GM20431 (cell line): Measurements from ENCODE around the gene ADIPOR2.

Source experiments
- in situ Hi-C: fragments of 300-500 bp; cut with MseI, MboI; formaldehyde crosslinking; loops from one replicate; pipeline ENCODE4 v1.15.0; 2020; ENCODE audit warnings: low sequenced_read_pairs; ENCODE audit not compliant: unreplicated experiment

ADIPOR2 gene

DNA sequence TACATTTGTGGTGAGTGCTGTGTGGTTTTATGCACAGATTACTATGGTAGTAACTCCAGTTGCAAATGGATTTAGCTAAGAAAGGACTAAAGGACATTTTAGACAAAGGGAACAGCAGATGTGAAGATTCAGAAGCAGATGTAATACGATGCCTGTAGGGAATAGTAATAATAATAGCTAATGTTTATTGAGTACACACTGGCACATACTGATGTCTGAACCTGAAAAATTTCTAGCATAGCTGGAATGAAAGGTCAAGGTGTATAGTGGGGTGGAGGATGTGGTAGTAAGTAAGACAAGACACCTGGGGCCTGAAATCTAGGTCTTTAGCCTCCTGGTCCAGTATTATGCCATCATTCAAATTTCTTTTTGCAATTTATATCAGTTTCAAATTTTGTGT lies 75.2 kb downstream of the ADIPOR2 start:
- in situ Hi-C loops, result no loop called here

DNA sequence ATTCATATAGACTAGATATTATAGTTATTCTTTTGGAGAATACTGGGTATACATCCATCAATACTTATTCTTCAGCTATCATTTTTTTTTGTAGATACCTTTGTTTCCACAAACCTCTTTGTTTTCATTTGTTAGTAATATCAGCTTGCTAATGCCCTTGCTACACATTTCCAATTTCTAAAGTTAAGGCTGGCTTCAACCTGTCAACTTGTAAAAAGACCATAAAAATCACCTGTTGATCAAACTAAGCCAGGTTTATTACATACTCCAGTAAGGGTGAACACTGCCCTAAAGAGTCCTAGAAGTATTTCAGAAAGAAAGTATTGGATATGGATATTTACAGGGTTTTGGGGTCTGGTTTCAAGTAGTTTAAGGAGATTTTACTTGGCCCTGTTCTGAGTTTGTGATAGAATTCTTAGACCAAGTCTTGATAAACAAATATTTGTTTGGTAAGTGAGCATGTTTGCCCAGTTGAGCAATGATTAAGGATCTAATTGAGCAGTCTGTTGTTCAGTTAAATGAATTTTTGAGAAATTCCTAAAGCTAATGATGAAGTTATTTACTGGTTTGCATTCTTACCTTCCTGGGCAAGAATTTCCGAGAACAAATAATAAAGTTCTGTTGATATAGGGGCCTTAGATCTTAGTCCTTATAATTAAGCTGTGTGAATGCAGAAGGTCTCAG lies 76.7 kb downstream of the ADIPOR2 start:
- in situ Hi-C loops, result no loop called here

DNA sequence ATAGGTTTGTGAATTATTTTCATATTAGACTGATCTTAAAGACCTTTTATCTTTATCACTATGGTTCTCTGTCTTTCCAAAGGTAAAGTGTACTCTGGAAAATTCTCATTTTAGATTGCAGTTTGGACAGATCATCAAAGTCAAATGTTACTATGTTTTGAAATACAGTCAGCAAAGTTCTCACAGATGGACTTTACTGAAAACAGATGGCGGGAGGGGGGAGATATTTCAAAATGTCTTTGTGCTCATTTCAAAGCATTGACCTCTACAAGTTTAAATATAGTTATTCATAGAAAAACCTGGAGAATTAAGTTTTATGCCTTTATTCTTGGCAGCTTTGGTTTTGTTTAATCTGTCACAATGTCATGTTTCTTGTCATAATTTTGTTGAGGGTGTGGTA lies 77.7 kb downstream of the ADIPOR2 start:
- in situ Hi-C loops, result no loop called here

DNA sequence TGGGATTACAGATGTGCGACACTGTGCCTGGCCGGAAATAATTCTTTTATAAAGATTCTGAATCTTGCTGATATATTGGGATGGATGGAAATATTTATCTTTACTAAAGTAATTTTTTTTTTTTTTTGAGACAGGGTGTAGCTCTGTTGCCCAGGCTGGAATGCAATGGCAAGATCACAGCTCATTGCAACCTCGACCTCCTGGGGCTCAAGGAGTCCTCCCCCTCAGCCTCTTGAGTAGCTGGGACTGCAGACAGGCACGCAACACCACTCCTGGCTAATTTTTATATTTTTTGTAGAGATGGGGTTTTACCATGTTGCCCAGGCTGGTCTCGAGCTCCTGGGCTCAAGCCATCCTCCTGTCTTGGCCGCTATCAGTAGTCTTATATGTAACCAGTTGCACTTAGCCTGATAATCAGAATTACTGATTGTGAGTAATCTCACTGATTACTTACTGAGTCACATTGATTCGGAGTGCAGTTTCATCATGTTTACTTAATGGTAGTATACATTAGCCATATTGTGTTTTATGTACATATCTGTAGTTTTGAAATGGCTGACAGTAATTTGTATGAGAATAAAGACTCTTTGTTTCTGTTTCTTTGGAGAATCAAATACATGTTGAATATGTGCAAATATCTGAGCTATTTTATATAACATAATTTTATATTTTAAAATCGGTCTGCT lies 79.1 kb downstream of the ADIPOR2 start:
- in situ Hi-C loops, result no loop called here

DNA sequence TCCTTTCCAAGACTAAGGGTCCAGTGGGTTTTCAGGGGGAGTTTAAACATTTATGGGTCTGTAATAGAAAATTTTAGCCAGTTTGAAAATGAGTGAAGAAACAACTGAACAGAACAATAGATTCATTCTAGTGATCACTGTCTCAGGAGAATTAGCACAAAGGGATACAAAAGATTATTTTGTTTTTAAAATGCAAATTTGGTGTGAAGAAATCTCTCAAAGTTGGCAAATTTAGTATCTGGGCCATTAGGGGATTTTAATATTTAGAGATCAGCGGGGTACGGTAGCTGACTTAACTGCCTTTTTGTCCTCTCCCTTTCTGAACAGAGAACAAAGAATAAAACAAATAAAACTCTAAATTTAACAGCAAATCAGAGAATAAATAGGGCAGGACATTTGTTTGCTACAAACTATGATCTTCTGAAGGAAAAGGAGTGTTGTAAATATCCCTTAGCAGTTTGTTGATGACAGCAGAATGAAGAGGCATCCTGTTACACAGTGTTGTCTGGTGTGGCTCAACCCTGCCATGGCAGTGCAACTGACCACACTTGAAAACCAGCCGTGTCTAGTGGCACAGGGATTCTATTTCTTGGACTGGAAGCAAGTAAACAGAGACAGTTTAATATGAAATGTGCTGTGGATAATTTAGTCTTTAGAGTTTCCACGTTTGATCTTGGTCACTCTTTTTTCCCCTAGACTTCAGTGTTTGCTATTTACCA lies 83.2 kb downstream of the ADIPOR2 start:
- in situ Hi-C loops, result no loop called here

DNA sequence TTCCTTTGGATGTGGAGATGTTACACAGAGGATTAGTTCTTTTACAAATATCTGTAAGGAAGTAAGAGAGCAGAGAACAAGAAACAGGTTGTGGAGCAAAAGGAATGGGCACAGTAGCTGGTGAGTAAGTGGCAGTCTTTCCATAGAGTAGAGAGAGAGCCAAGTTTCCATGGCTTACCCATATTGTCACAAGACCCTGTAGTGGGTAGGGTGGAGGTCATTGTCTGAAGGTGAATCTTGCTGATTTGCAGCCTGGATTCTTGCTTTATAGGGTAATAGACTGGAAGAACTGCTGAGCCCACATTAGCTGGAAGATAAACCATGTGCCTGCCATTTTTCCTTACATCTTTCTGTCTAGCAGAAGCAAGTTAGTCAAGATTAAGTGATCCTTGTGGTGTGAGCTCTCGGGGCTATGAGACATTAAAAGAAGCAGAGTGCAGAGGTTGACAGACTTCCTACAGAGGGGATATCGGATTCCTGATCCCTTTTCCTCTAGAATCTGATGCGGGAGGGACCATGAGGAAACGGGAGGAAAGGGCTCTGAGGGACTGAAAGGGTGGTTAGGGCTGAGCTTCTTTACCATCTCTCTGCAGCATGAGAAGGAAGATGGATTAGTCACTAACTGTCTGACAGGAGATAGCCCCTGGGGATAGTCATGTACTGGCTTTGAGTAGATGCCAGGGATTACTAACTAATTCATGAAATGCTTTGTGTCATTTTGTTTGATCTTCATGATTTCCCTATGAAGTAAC lies 85.5 kb downstream of the ADIPOR2 start:
- in situ Hi-C loops, result no loop called here

DNA sequence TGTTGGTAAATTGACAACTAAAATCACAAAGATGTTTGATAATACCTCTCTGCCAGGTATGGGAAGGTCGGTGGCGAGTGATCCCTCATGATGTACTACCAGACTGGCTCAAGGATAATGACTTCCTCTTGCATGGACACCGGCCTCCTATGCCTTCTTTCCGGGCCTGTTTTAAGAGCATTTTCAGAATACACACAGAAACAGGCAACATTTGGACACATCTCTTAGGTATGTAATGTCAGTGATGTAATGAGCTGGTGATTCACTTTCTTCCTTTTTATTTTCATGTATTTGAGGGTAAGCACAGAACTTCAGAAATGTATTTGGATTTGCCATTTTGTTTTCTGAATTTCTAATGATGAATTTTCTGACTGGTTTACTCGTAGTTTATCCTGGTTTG lies 86.9 kb downstream of the ADIPOR2 start:
- in situ Hi-C loops, result no loop called here

DNA sequence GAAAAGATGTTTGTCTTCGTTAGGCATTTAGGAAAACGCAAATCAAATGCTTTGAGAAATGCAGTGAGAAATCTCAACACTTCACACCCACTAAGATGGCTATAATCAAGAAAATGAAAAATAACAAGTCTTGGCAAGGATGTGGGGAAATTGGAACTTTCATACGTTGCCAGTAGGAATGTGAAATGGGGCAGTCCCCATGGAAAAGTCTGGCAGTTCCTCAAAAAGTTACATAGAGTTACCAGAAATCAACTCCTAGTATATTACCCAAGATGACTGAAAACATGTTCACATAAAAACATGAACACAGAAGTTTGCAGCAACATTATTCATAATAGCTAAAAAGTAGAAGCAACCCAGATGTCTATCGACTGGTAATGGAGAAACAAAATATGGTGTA lies 88.0 kb downstream of the ADIPOR2 start:
- in situ Hi-C loops, result no loop called here

DNA sequence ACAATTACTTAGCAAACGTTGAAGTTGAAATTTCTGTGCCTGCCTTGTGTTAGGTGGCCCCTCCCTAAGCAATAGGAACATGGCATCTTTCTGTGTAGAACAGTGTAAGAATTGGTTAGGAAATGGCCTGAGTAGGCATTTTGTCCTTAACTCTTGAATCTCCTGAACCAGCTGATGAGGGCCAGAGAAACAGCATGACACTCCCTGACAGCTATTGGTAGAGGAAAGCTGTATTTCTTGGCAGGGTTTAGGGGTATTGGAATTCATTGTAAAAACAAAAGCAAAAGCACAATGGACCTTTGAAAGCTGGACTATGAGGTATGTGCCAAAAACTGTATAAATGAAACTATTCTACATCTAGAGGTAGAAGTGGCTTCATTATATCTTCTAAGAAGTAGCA lies 88.9 kb downstream of the ADIPOR2 start:
- in situ Hi-C loops, result no loop called here

DNA sequence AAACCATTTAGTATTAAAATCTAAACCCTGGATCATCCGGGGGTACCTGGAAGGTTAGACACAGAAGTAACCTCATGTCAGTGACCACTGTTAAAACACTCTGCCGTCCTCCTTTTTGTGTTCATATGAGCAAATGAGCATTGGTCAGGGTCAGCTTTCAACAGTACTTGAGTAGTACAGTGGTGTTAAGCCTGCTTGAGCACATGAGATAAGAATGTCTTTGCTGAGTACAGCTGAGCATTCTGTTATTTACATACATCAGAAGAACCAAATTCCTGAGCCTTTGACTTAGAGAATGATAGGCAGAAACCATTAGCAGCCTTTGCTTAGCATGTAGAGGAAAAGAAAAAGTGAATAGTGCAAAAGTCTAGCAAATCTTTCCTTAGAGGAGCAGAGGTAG lies 90.9 kb downstream of the ADIPOR2 start:
- in situ Hi-C loops, result no loop called here

DNA sequence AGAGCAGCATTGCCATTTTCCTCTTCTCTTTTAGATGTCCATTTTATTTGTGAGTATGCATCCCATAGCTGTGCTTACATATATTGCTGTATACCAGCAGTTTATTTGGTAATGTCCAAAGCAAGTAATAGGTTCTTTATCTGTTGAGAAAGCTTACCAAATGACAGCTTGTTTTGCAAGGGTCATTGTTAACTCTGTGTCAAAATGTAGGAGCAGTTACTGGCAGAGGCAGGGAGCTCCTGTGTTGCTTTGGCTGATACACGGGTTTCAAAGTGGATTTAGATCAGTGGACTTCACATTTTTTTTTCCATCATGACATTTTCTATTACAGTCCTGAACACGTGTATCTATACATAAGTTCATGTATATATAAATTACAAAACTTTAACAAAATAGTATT lies 91.3 kb downstream of the ADIPOR2 start:
- in situ Hi-C loops, result no loop called here

DNA sequence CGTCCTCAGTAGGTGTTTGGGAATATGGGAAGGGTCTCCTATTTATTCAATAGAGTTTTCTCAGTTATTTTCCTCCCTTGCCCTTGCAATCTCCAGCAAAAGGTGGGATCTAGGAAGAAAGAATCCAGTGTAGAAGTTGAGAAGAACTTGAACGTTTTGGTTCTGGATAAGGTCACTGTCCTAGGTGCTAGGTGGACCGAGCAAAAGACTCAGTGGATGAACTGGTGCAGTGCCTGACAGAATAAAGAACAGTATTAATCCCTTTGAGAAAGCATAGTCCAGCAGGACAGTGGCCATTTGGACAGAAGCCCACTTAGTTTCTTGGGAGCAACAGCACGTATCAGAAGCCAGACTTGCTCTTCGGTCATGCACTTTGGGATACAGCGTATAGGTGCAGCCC lies 96.8 kb downstream of the ADIPOR2 start:
- in situ Hi-C loops, result loop anchor here (5.0 kb wide), 1 partner anchor 140 kb away; no protein-coding TSS in a partner anchor

DNA sequence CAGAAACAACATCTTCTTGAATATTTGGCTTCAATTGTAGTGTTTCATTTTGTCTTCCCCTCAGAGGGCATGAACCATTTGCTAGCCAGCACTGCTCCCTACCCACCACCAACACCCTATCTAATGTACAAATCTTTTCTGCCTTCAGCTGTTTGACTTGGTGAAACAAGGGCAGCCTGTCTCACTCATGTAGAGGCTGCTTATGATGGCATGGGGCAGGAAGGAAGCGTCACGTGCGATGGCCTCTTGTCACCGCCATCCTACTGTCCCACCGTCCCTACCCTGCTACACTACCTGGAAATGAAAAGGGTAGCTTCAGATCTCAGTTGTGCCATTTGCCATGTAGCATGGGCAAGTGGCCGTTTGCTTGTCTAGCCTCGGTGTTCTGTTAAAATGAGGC lies 99.6 kb downstream of the ADIPOR2 start:
- in situ Hi-C loops, result no loop called here

DNA sequence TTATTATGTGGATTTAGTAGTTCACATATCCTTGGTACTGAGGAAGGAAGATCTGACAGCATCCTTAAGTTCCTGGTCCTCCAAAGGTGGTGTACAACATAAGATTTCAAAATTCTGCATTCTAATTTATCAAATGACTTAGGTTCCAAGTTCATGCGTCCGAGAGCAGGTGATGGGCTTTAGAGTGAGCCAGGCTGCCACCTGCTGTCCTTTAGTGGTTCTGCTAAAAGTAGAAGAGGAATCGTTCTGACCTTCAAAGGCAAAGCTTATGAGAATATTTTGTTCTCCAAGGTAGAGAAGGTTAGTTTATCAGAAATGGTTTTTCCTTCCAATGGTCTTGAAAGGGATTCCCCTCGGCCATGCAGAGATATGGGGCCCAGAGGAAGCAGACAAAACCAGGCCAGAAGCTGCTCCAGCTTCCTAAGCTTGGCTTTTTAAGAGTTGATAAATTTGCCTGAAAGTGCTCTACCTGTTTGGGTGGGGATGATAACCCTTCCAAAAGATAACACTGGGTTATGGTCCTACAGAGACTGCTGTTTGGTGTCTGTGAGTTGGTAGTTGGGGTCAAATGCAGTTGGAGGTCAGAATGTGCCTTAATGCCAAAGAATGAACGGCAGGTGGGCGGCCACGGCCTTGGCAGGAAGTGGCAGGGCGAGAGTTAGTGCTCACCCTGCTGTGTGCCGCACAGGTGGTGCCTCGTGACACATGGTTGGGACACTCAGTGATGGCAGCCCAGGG lies 100.4 kb downstream of the ADIPOR2 start:
- in situ Hi-C loops, result no loop called here

DNA sequence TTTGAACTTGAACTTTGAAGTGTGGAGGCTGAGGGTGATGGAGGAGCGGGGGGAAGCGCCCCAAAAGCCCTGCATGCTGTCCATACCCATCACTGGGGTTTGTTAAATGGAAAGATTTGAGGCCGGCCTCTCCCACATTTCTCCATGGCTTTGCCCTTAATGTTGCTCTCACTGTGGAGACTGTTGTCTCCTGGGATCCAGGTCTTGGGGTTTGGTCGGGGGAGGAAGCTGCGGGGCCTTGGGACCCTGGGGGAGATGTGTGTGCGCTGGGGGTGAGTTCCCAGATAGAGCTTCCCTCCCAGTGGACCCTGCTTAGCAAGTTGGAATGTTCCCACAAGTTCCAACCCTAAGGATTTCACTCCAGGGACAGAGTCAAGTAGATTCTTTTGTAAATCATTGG lies 101.5 kb downstream of the ADIPOR2 start:
- in situ Hi-C loops, result no loop called here

DNA sequence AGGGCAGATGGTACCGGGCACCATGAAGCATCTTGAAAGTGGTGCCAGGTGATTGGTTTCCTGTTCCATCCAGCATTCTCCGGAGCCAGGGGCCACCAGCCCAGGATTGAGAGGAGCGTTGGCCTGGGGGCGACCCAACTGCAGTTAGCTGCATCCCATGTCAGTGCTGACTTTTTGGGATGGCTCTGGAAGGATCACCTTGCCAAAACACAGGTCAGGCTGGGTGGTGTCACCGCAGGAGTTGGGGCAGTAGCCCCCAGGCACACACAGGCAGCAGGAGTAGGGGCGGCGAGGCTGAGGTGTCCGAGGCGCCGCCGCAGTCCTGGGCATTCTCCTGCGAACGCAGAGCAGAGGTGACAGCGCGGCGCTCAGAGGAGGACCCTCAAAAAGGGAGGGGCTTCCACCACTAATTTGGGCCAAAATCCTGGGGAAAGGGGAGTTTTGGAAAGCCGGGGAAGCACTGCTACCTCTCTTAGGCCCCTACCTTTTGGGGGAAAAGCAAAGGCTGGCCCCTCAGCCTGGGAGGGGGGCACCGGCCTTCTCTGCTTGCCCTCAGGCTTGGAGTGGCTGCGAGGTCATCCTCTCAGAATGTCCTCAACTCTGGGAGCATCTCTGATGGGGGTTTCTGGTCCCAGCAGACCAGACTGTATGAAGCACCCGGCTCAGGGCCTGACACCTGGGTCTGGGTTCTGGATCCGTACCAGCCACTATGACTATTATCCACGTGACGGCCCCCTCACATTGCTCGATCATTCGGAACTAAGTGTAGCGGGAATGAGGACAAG lies 102.7 kb downstream of the ADIPOR2 start:
- in situ Hi-C loops, result no loop called here

DNA sequence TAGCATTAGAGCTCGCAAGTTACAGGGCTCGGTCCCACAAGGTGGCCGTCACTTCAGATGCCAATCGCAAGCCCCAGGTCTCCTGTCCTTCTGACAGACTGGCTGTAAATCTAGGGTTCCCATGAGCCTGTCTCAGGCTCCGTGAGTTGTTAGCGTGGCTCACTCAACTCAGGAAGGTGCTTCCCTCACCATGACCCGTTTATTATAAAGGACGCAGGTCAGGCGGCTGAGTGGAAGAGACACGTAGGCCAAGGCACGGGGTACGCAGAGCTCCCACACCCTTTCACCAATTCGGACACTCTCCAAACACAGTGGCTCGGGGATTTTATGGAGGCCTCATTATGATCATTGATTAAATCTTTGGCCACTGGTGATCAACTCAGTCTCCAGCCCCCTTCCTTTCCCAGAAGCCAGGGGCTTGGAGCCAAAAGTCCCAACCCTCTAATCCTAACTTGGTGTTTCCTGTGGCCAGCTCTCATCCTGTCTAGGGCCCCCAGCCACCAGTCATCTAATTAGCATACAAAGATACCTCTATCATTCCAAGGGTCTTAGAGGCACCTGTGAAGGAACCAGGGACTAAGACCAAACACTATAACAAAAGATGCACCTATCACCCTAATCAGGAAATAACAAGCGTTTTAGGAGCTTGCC lies 103.7 kb downstream of the ADIPOR2 start:
- in situ Hi-C loops, result loop anchor here (5.0 kb wide), 1 partner anchor 143 kb away; no protein-coding TSS in a partner anchor

DNA sequence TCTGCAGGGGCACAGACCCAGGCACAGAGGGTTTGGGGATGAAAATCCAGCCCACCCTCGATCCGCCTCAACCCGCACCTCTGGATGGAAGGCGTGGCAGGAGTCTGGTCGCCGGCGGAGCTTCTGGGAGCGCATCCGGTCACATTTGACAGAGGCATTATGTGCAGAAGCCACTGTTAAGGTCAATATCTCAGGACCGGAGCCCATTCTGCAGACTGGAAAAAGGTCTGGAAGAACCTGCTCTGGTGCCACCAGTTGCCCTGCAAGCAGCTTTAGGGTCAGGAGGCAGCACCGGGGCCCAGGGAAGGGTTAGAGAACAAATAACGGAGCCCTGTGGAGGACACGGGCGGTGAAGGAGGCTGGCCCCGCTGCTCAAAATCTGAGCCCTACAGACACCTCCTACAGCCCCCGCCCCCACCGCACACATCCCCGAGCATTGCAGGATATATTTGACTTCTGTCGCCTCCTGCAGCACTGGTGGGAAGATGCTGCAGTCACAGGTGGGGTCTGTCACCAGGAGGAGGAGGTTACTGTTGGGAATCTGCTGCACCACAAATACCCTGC lies 104.4 kb downstream of the ADIPOR2 start:
- in situ Hi-C loops, result loop anchor here (5.0 kb wide), 1 partner anchor 142 kb away; no protein-coding TSS in a partner anchor
